H1 (cell line): Measurements from ENCODE around the gene C10orf95. TPM values are rescaled to one million over a fixed set of nuclear protein-coding genes. Genes with fewer than 3 reads are reported as not detected.

Experiments
- CTCF ChIA-PET: fragments of 300-600 bp; sonication (Branson Sonifier 250); formaldehyde crosslinking; loops from one replicate; lab custom pipeline; 2021; ENCODE audit not compliant: partially characterized antibody; lab: Charles Lee
- POLR2A ChIA-PET: fragments of 300-600 bp; sonication (Branson Sonifier 250); formaldehyde crosslinking; loops from one replicate; lab custom pipeline; 2021; ENCODE audit warnings: inconsistent platforms; ENCODE audit not compliant: partially characterized antibody; lab: Charles Lee
- DNase-seq, 2 experiments: peaks; one replicate each; pipeline versions ENCODE4 v3.0.0 to v3.0.0-alpha.2; 2010 to 2022; ENCODE audit warnings: low spot score in 2 of 2, low read depth in 1 of 2, mixed read lengths in 1 of 2
- FAIRE-seq: peaks from 2 replicates; lab custom pipeline; 2011; peaks lifted over from hg19 to GRCh38; lab: Jason Lieb, UNC
- H2AFZ ChIP-seq: 2 replicates; pipeline ENCODE4 v1.8.1; 2012; ENCODE audit warnings: low read length, inconsistent platforms
- H2AK5ac ChIP-seq: 2 replicates; pipeline ENCODE4 v1.6.1; 2013; ENCODE audit warnings: low read depth, low read length
- H2BK120ac ChIP-seq: replicated peaks from 2 replicates; pipeline ENCODE3; 2013; ENCODE audit warnings: low read depth, low read length, inconsistent platforms
- H2BK12ac ChIP-seq: 2 replicates; pipeline ENCODE4 v1.6.1; 2013; ENCODE audit warnings: low read depth, low read length
- H2BK15ac ChIP-seq: 2 replicates; pipeline ENCODE4 v1.6.1; 2013; ENCODE audit warnings: low read length
- H2BK20ac ChIP-seq: 2 replicates; pipeline ENCODE4 v1.6.1; 2013; ENCODE audit warnings: low read length
- H2BK5ac ChIP-seq: 2 replicates; pipeline ENCODE4 v1.6.1; 2013; ENCODE audit warnings: low read depth, low read length
- H3K14ac ChIP-seq: 2 replicates; pipeline ENCODE4 v1.6.1; 2013; ENCODE audit warnings: inconsistent platforms; ENCODE audit not compliant: insufficient read length
- H3K18ac ChIP-seq: 2 replicates; pipeline ENCODE4 v1.6.1; 2013; ENCODE audit warnings: low read length; ENCODE audit errors: extremely low read depth
- H3K23ac ChIP-seq: 2 replicates; pipeline ENCODE4 v1.6.1; 2013; ENCODE audit warnings: inconsistent platforms; ENCODE audit not compliant: insufficient read length
- H3K23me2 ChIP-seq: 2 replicates; pipeline ENCODE4 v1.6.1; 2013; ENCODE audit warnings: low read depth, low read length
- H3K27ac ChIP-seq: 2 replicates; pipeline ENCODE4 v1.6.1; 2011; ENCODE audit warnings: low read depth, low read length, inconsistent platforms
- H3K27me3 ChIP-seq, 4 experiments: replicated peaks in 1 of 4; 1 replicate in 1 of 4; 2 replicates in 3 of 4; pipeline versions ENCODE4 v1.6.1 to v1.8.1; 2011 to 2013; ENCODE audit warnings: low read length in 3 of 4, mild to moderate bottlenecking in 3 of 4, inconsistent platforms in 2 of 4, mixed read lengths in 2 of 4, moderate library complexity in 1 of 4; ENCODE audit not compliant: control insufficient read depth in 3 of 4, insufficient read depth in 3 of 4; ENCODE audit errors: extremely low read depth in 1 of 4
- H3K36me3 ChIP-seq, 4 experiments: 2 replicates each; pipeline versions ENCODE4 v1.6.1 to v1.8.1; 2011 to 2013; ENCODE audit warnings: mild to moderate bottlenecking in 4 of 4, low read length in 3 of 4, moderate library complexity in 2 of 4, control low read depth in 1 of 4, inconsistent platforms in 1 of 4; ENCODE audit not compliant: insufficient read depth in 4 of 4, control insufficient read depth in 2 of 4
- H3K4ac ChIP-seq: replicated peaks from 2 replicates; pipeline ENCODE3; 2013; ENCODE audit warnings: low read length, low read depth, mixed read lengths, inconsistent platforms; ENCODE audit not compliant: insufficient read length
- H3K4me1 ChIP-seq, 4 experiments: replicated peaks in 1 of 4; 1 replicate in 1 of 4; 2 replicates in 3 of 4; pipeline versions ENCODE4 v1.6.1 to v1.8.1; 2011 to 2013; ENCODE audit warnings: low read length in 3 of 4, inconsistent platforms in 2 of 4, mixed read lengths in 1 of 4; ENCODE audit not compliant: insufficient read depth in 4 of 4, control insufficient read depth in 3 of 4
- H3K4me2 ChIP-seq, 2 experiments: 2 replicates each; pipeline versions ENCODE4 v1.6.1 to v1.8.1; 2011 to 2013; ENCODE audit warnings: low read depth in 2 of 2, low read length in 2 of 2, control low read depth in 1 of 2, inconsistent platforms in 1 of 2, mild to moderate bottlenecking in 1 of 2; ENCODE audit not compliant: insufficient read depth in 1 of 2
- H3K4me3 ChIP-seq, 4 experiments: fragments of 200-600, 300-600 bp in 1 of 4; sonication (generic), shearing (Covaris generic), sonication (Bioruptor Twin) in 1 of 4; 2 replicates each; pipeline versions ENCODE4 v1.5.1 to v1.8.1; 2011 to 2016; ENCODE audit warnings: low read length in 4 of 4, low read depth in 3 of 4, control low read depth in 2 of 4, inconsistent platforms in 2 of 4, mild to moderate bottlenecking in 2 of 4, mixed read lengths in 1 of 4, moderate library complexity in 1 of 4; ENCODE audit not compliant: insufficient read depth in 2 of 4; ENCODE audit errors: extremely low read depth in 1 of 4
- H3K56ac ChIP-seq: replicated peaks from 2 replicates; pipeline ENCODE3; 2013; ENCODE audit warnings: low read depth, mild to moderate bottlenecking, mixed read lengths, low read length, inconsistent platforms; ENCODE audit not compliant: insufficient read length
- H3K79me1 ChIP-seq: 2 replicates; pipeline ENCODE4 v1.6.1; 2013; ENCODE audit warnings: low read depth, low read length, control low read depth
- H3K79me2 ChIP-seq, 2 experiments: 2 replicates each; pipeline versions ENCODE4 v1.6.1 to v1.8.1; 2012 to 2013; ENCODE audit warnings: low read length in 2 of 2, mild to moderate bottlenecking in 2 of 2, inconsistent platforms in 1 of 2; ENCODE audit not compliant: insufficient read depth in 2 of 2, control insufficient read depth in 1 of 2
- H3K9ac ChIP-seq, 4 experiments: replicated peaks in 1 of 4; 1 replicate in 1 of 4; 2 replicates in 3 of 4; pipeline versions ENCODE4 v1.6.1 to v1.8.1; 2011 to 2013; ENCODE audit warnings: low read depth in 3 of 4, low read length in 3 of 4, control low read depth in 2 of 4, mild to moderate bottlenecking in 2 of 4, moderate library complexity in 2 of 4, inconsistent platforms in 1 of 4; ENCODE audit errors: extremely low read depth in 1 of 4
- H3K9me3 ChIP-seq, 2 experiments: 2 replicates each; pipeline versions ENCODE4 v1.6.1 to v1.8.1; 2012 to 2013; ENCODE audit warnings: mild to moderate bottlenecking in 2 of 2, moderate library complexity in 2 of 2, control low read depth in 1 of 2, inconsistent platforms in 1 of 2, low read depth in 1 of 2, low read length in 1 of 2, mixed read lengths in 1 of 2; ENCODE audit not compliant: insufficient read depth in 2 of 2
- H4K20me1 ChIP-seq, 2 experiments: replicated peaks in 1 of 2; 2 replicates each; pipeline versions ENCODE3 to v1.8.1; 2011 to 2013; ENCODE audit warnings: inconsistent platforms in 2 of 2, low read length in 2 of 2, mild to moderate bottlenecking in 1 of 2; ENCODE audit not compliant: insufficient read depth in 2 of 2, control insufficient read depth in 1 of 2
- H4K5ac ChIP-seq: 2 replicates; pipeline ENCODE4 v1.6.1; 2013; ENCODE audit warnings: low read length, low read depth, mixed read lengths, inconsistent platforms; ENCODE audit not compliant: insufficient read length
- H4K8ac ChIP-seq: 2 replicates; pipeline ENCODE4 v1.8.0; 2013; ENCODE audit warnings: mild to moderate bottlenecking, moderate library complexity, low read length, inconsistent platforms; ENCODE audit not compliant: insufficient read depth; ENCODE audit errors: extremely low read depth
- H4K91ac ChIP-seq: replicated peaks from 2 replicates; pipeline ENCODE3; 2013; ENCODE audit warnings: low read length, mixed read lengths, inconsistent platforms; ENCODE audit not compliant: insufficient read length
- BCL11A ChIP-seq, 2 experiments: IDR thresholded peaks; one replicate each; pipeline ENCODE4 v1.6.1; 2011; ENCODE audit warnings: low read depth in 2 of 2, low read length in 2 of 2, mild to moderate bottlenecking in 2 of 2
- CBX5 ChIP-seq: fragments of 300-800, 300-1000 bp; sonication (generic); IDR thresholded peaks from 2 replicates; pipeline ENCODE4 v1.7.1; 2016; ENCODE audit warnings: antibody characterized with exemption, low read length, low read depth
- CHD1 ChIP-seq: IDR thresholded peaks from 2 replicates; pipeline ENCODE4 v1.6.1; 2012; ENCODE audit warnings: low read depth, low read length, improper control_type of control experiment
- GABPA ChIP-seq: IDR thresholded peaks from 2 replicates; pipeline ENCODE4 v1.6.1; 2011; ENCODE audit warnings: mild to moderate bottlenecking, low read length, moderate library complexity, borderline replicate concordance; ENCODE audit not compliant: insufficient read depth
- GTF2F1 ChIP-seq: IDR thresholded peaks from 2 replicates; pipeline ENCODE4 v1.6.1; 2012; ENCODE audit warnings: low read depth, low read length, improper control_type of control experiment, borderline replicate concordance
- JUND ChIP-seq: IDR thresholded peaks from 2 replicates; pipeline ENCODE4 v1.6.1; 2011; ENCODE audit warnings: mild to moderate bottlenecking, improper control_type of control experiment, low read length
- MAFK ChIP-seq: IDR thresholded peaks from 2 replicates; pipeline ENCODE4 v1.6.1; 2012; ENCODE audit warnings: low read depth, mild to moderate bottlenecking, improper control_type of control experiment, low read length
- PHF8 ChIP-seq: fragments of 200-600 bp; sonication (generic); conservative IDR thresholded peaks from 2 replicates; pipeline ENCODE4 v1.7.1; 2012; ENCODE audit warnings: low read depth, mild to moderate bottlenecking, inconsistent platforms, low read length, moderate library complexity
- RNF2 ChIP-seq: fragments of 200-900, 300-1000 bp; sonication (generic); IDR thresholded peaks from 2 replicates; pipeline ENCODE4 v1.7.1; 2016; ENCODE audit warnings: borderline replicate concordance, low read depth, mild to moderate bottlenecking, antibody characterized with exemption, low read length; ENCODE audit not compliant: poor library complexity, severe bottlenecking; ENCODE audit errors: missing control alignments
- SIRT6 ChIP-seq: IDR thresholded peaks from one replicate; pipeline ENCODE4 v1.7.1; 2012; ENCODE audit warnings: low read length, inconsistent platforms
- TAF1 ChIP-seq: IDR thresholded peaks from 2 replicates; pipeline ENCODE4 v1.6.1; 2011; ENCODE audit warnings: mild to moderate bottlenecking, low read depth, low read length
- WGBS, 2 experiments: shearing (Covaris generic) in 1 of 2; methylation state at CpG; one replicate each; pipeline versions ENCODE4 v1.1.6 to v1.1.7; 2013 to 2015; ENCODE audit warnings: low lambda C conversion rate in 2 of 2, mixed read lengths in 2 of 2, inconsistent platforms in 1 of 2, low coverage in 1 of 2, missing lambda C conversion rate in 1 of 2; ENCODE audit not compliant: insufficient replicate concordance in 2 of 2, insufficient coverage in 1 of 2, insufficient read length in 1 of 2; ENCODE audit errors: extremely low coverage in 1 of 2, missing lambda C conversion rate in 1 of 2; 5-methylcytosine and 5-hydroxymethylcytosine counted together
- polyA plus RNA-seq, 7 experiments: library from polyadenylated mRNA; depleted of rRNA in 3 of 7; stranded (reverse) in 5 of 7; unstranded in 2 of 7; fragments of >200 nt in 5 of 7; fragments of 200-250 nt in 2 of 7; gene quantifications; 1 replicate in 5 of 7; 2 replicates in 1 of 7; 4 replicates in 1 of 7; pipeline versions ENCODE4 v1.2.1 to v1.2.3, GENCODE V29; 2011 to 2013; ENCODE audit warnings: missing spikeins in 2 of 7, mixed read lengths in 2 of 7
- total RNA-seq: library from RNA; stranded (reverse); fragmentation: NEBNext Ultra II Directional; extraction: Animal tissue kit (Norgen Biotek cat#: 25700); gene quantifications from 2 replicates; pipeline ENCODE4 v1.2.1, GENCODE V29; 2021

Gene C10orf95
- total and polyA plus RNA-seq, 2 of the 8 experiments (the other 6 are each of a cell fraction or from before 2014, with no cell fraction given), result 0.34 to 0.48 TPM

- peak overlapping the region; percentile 55 to 70 (median 57) for H3K4me3 ChIP-seq
- H3K27ac ChIP-seq, result no peak overlapping the region
- H4K8ac ChIP-seq, result peak overlapping the region; percentile 29
- no peaks in the 10 kb centered on the region for H3K36me3 ChIP-seq
- DNase-seq (peak in 1 of 2 experiments; percentile 67), FAIRE-seq (no peak)
- no peak overlapping the region for H2BK5ac ChIP-seq
- 2% methylated on average over 53 of the region's 103 CpGs; no CpG with 5 or more reads in 1 of the 2 experiments for WGBS, 2 experiments
- no peak overlapping the region; the same call in 1 of the 2 replicates for H3K18ac ChIP-seq
- H2AK5ac ChIP-seq, result no peak overlapping the region
- H2AFZ ChIP-seq, result no peak overlapping the region
- no peak overlapping the region for H4K91ac ChIP-seq
- H3K23me2 ChIP-seq, result peaks cover 26% of the 10 kb centered on the region
- peaks cover 0 to 8% of the 10 kb centered on the region in 2 experiments for H4K20me1 ChIP-seq
- H3K9me3 ChIP-seq, result no peaks in the 10 kb centered on the region
- no peak overlapping the region for H2BK15ac ChIP-seq
- H3K4me1 ChIP-seq, result peaks cover 9 to 31% (median 22%) of the 10 kb centered on the region in 4 experiments
- no peaks in the 10 kb centered on the region for H3K79me1 ChIP-seq
- H3K79me2 ChIP-seq, result no peaks in the 10 kb centered on the region
- CTCF ChIA-PET, result interaction anchor here (1.0 to 10.1 kb wide), 8 partner anchors 9 to 94 kb away, joined by 3 to 205 read pairs (median 5); partner anchors contain the start of genes CUEDC2, NFKB2 and PSD
- H3K4me2 ChIP-seq, result peak overlapping the region; percentile 88
- no peak overlapping the region for H3K56ac ChIP-seq
- H3K4ac ChIP-seq, result no peak overlapping the region
- H3K23ac ChIP-seq, result no peak overlapping the region
- POLR2A ChIA-PET, result interaction anchor here (1.2 to 4.9 kb wide), 7 partner anchors 8 to 42 kb away, joined by 4 to 51 read pairs (median 9); partner anchors contain the start of genes C10orf95, CUEDC2, FBXL15 and NFKB2
- no peak overlapping the region for H3K14ac ChIP-seq
- H2BK12ac ChIP-seq, result peak overlapping the region; percentile 12; the same call in 1 of the 2 replicates
- no peak overlapping the region for H2BK120ac ChIP-seq
- no peak overlapping the region for H3K9ac ChIP-seq
- H2BK20ac ChIP-seq, result no peak overlapping the region
- no peak overlapping the region for H4K5ac ChIP-seq
- peaks cover 17 to 52% (median 50%) of the 10 kb centered on the region in 4 experiments for H3K27me3 ChIP-seq
- TF ChIP-seq GTF2F1, result no peak
- TF ChIP-seq MAFK, result no peak
- TF ChIP-seq BCL11A (IDR thresholded peaks at IDR 0.05; ENCODE audit: low read depth in 2 of 2, low read length in 2 of 2), result no peak
- no peak for TF ChIP-seq RNF2
- TF ChIP-seq CHD1, result no peak
- TF ChIP-seq PHF8, result no peak
- no peak for TF ChIP-seq SIRT6
- peak; percentile 20; the same call in 1 of the 2 replicates for TF ChIP-seq GABPA
- TF ChIP-seq CBX5, result no peak
- TF ChIP-seq JUND, result no peak
- 0 out of 2 replicates have a peak, but pooled peaks have one; percentile 21 for TF ChIP-seq TAF1
Observed at GRCh38 chr10:102408728-102409603, 42.4 kb downstream of the C10orf95 start.
